B cell (primary cell): ENCODE data around the gene FAIM.
"Not testable (repeated sequence)": the region's sequence is repeated elsewhere in the genome, so short reads cannot be mapped to it uniquely, and the experiment has no call there.

ENCODE experiments used
- CTCF ChIP-seq: fragments of 200-600 bp; IDR thresholded peaks from one replicate; pipeline ENCODE4 v1.8.0; 2022; ENCODE audit warnings: antibody characterized with exemption, mild to moderate bottlenecking
- EZH2 ChIP-seq: IDR thresholded peaks from 2 replicates; pipeline ENCODE4 v1.6.1; 2012; ENCODE audit warnings: borderline replicate concordance, low read depth, mild to moderate bottlenecking, moderate library complexity, low read length; ENCODE audit not compliant: insufficient read depth, poor library complexity, severe bottlenecking

DNA sequence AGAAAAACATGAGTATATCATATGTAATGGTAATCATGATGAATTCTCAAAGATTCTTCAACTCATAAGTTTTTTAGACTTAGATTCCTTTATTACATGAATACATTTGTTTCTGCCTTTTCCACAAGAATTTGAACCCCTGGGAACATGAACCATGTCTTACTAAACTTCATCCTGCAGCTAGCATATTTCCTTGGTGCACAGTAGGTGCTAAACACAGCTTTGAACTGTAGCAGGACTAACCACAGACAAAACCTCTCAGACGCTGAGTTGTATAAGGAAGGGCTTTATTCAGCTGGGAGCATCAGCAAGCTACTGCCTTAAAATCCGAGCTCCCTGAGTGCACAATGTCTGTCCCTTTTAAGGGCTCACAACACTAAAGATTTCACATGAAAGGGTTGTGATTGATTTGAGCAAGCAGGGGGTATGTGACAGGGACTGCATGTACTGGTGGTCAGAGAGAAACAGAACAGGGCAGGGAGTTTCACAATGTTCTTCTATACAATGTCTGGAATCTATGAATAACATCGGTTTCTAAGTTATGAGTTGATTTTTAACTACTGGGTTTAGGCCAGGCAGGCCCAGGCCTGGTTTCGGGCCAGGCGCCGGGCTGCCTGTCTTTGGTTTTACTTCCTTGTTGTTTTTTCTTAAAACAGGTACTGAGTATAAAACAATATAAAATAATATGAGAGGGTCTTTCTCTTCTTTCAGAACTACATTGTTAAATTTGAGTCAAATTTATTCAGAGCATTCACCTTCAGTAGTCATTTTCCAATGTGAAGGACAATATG, 11.2 kb upstream of the FAIM start:
- TF ChIP-seq CTCF, EZH2: not testable (repeated sequence)
